MM.1S (cell line): Measurements from ENCODE around the gene MT3.

Source experiments
- EZH2 ChIP-seq: fragments of 300-600 bp; sonication (generic); optimal IDR thresholded peaks from 2 replicates; pipeline ENCODE3; 2017; ENCODE audit warnings: low read depth, mild to moderate bottlenecking, antibody characterized with exemption, low read length, mixed read lengths
- EZH2phosphoT487 ChIP-seq: fragments of 300-600 bp; sonication (generic); IDR thresholded peaks from 2 replicates; pipeline ENCODE4 v1.6.1; 2018; ENCODE audit warnings: antibody characterized with exemption, low read length
- TF ChIP-seq, protein P1 (sequence below): fragments of 300-600 bp; sonication (generic); IDR thresholded peaks from 2 replicates; pipeline ENCODE4 v1.5.1; 2016; ENCODE audit warnings: antibody characterized with exemption, low read length, mixed read lengths

DNA sequence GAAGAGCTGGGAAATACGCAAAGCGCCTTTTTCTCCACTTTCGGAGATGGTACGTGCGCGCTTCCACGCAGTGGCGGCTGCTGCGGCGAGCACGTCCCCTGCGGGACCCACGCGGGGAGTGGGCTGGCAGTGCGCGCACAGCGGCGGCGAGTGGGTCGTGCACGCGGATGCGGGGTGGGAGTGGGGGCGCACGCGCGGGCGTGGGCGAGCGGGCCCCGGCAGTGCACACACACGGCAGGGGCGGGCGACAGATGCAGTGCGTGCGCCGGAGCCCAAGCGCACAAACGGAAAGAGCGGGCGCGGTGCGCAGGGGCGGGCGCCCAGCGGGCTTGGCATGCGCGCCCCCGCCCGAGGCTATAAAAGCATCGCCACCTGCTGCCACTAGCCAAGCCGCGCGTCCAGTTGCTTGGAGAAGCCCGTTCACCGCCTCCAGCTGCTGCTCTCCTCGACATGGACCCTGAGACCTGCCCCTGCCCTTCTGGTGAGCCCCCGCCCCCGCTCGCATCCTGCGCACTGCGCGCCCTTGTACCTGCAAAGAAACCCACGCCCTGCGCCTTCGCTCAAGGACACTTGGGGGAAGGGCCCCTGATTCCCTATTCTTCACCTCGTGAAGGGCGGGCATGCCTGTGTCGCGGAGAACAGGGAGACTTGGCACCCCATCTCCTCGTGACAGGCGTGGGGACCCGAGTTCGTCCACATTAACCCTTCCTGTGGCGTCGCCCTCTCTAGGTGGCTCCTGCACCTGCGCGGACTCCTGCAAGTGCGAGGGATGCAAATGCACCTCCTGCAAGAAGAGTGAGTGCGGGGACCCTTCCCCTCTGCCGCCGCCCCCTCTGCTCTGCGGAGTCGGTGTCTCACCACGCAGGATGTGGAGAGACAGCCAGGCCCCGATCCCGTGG is at the start of gene MT3:
- TF ChIP-seq, protein P1, sequence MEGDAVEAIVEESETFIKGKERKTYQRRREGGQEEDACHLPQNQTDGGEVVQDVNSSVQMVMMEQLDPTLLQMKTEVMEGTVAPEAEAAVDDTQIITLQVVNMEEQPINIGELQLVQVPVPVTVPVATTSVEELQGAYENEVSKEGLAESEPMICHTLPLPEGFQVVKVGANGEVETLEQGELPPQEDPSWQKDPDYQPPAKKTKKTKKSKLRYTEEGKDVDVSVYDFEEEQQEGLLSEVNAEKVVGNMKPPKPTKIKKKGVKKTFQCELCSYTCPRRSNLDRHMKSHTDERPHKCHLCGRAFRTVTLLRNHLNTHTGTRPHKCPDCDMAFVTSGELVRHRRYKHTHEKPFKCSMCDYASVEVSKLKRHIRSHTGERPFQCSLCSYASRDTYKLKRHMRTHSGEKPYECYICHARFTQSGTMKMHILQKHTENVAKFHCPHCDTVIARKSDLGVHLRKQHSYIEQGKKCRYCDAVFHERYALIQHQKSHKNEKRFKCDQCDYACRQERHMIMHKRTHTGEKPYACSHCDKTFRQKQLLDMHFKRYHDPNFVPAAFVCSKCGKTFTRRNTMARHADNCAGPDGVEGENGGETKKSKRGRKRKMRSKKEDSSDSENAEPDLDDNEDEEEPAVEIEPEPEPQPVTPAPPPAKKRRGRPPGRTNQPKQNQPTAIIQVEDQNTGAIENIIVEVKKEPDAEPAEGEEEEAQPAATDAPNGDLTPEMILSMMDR, result no peak
- TF ChIP-seq EZH2 (no peak), EZH2phosphoT487 (no peak)
